HT-29 (cell line): ENCODE data around the gene SMC4. TPM values are rescaled to one million over a fixed set of nuclear protein-coding genes. Genes with fewer than 3 reads are reported as not detected.
"Not testable (repeated sequence)": the region's sequence is repeated elsewhere in the genome, so short reads cannot be mapped to it uniquely, and the experiment has no call there.

Experiments used
- DNase-seq: peaks from one replicate; pipeline ENCODE4 v3.0.0-alpha.2; 2015; ENCODE audit warnings: low spot score
- total RNA-seq: library from RNA; depleted of rRNA; stranded (reverse); fragments of >200 nt; shearing (Covaris generic); gene quantifications from 2 replicates; pipeline ENCODE4 v1.2.3, GENCODE V29; 2014

The SMC4 gene
- total RNA-seq, 1 experiment from 2014 or later: 87.6 TPM

DNA sequence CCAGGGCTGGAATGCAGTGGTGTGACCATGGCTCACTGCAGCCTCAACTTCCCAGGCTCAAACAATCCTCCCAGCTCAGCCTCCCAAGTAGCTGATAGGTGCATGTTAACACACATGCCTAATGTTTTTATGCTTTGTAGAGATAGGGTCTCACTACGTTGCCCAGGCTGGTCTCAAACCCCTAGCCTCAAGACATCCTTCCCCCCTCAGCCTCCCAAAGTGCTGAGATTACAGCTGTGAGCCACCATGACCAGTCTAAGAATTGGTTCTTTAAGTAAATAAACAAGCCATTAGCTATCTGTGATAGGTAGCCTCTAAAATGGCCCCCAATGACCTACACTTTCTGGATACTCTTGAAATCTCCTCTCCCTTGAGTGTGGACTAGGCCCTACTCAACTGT, 46.4 kb downstream of the SMC4 start:
- no peak for DNase-seq

DNA sequence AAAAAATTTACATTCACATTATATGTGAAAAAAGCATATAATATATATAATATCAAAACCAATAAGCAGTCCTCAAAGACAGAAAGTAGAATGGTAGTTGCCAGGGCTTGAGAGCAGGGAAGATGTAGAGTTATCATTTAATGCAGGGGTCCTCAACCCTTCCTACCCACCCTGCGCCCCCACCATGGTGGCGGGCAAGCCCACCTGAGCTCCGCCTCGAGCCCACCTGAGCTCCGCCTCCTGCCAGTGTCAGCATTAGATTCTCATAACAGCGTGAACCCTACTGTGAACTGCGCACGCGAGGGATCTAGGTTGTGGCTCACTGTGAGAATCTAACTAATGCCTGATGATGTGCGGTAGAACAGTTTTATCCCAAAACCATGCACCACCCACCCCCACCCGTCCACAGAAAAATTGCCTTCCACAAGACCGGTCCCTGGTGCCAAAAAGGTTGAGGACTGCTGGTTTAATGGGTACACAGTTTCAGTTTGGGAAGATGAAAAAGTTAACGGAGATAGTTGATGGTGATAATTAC, 47.1 kb downstream of the SMC4 start:
- DNase-seq: no peak

DNA sequence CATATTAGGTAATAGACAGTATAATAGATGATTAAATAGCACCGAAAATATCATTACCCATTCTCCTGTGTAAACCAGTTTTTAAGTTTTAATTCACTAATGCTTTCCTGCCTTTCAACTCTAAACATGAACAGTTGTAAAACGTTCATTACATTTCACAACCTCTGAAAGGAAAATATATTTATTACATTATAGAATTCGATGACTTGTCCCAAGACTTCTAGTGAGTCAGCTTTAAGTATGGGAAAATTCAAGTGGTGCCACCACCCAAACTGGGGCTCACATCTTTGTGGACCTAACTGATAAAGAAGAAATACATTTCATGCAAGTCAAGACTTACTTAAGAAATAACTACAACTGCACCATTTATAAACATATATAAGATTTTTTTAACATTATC, 48.1 kb downstream of the SMC4 start:
- DNase-seq: no peak

DNA sequence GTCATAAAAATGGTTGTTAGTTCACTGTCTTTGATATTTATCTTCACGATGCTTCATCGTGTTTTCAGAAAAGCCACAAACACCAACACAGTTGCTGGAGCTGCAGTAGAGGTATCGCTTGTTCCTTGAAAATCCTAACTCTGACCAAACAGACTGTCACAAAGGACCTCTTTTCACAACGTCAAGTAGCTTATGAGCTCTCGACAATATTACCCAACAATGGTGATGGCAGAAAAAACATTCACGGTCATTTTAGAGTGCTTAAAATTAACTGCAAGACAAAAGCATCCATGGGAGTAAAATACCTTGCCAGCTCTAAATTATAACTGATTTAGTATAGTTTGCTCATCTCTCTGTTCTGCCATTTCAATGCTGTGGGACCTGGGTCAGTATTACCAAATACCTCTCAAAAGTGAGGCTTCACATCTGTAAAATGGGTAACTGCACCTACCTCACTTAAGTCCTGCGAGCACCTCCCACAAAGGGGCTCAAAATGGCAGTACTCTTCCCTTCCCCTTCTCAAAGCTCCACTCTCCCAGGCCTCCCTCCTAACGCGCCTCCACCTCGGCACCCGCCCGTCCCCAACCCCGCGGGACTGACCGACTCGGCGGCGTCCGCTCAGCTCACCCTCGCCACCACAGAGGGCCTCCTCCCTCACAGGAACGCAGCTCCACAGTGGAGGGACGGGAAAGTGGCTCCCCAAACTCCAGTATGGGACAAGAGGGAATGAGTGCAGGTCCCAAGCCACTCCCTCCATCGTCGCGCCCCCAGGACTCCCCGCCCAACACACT, 49.6 kb downstream of the SMC4 start:
- DNase-seq: no peak

DNA sequence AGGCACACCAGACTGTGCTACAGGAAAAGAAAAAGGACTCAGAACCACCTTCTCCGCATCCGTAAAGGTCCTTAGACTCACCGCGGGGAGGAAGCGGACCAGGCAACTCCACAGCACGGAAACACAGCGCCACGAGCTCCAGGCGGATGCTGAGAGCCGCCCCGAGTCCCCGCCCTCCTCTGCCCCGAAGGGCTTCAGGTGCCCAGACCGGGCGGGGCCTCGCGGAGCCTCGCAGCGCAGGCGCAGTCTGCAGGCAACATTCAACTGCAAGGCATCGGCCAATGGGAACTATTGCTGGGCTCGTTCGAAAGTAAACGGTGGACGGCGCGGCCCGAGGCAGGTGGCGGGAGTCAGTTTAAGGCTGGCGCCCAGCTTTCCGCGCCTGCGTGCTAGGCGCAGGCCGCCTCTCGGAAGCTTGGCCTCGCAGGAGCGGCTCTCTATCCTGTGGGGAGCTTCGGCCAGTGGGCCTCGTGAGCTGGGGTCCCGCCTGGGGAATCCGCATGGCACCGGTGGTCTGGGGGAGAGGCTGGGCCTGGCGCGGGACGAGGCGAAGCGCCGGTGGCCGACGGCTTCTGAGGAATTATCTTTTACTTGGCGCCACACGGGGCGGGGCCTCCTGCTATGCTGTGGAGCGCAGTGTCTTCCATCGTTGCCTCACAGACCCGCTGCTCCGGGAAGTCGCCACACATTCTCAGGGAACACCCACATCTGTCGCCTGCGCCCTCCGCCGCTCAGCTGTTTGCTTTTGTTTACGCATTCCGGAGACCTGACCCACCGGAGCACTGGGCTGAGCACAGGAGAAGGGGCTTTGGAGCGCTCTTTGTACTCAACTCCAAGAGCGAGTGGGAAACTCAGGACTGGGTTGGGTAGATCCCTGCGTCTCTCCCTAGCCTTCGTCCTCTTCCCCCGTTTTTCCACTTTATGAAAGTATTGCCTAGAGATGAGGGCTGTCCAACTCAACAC, 50.5 kb downstream of the SMC4 start, which contains the start of gene TRIM59:
TRIM59 (minus strand) TSS at position 151 of the 963 bp plus-strand sequence. CDS start 10,603 bp downstream, outside the sequence.
- peak; percentile 96 for DNase-seq

DNA sequence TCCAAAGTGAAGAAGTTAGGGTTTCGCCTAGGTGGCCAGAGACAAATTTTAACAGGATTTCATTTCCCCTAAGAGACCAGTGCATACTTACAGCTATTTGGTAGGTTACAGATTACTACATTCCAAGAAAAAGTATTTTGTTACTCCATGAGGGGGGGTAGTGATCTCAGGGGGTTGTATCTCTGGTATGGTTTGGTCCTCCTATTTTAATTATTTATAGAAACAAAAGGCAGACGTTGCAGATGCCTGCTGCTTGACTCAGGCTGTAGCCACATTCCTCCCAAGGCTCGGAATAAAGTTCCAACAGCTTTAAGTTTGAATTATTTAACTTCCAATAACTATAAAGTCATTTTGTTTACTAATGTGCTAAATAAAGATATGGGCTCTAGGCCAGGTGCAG, 51.4 kb downstream of the SMC4 start:
- DNase-seq: no peak

DNA sequence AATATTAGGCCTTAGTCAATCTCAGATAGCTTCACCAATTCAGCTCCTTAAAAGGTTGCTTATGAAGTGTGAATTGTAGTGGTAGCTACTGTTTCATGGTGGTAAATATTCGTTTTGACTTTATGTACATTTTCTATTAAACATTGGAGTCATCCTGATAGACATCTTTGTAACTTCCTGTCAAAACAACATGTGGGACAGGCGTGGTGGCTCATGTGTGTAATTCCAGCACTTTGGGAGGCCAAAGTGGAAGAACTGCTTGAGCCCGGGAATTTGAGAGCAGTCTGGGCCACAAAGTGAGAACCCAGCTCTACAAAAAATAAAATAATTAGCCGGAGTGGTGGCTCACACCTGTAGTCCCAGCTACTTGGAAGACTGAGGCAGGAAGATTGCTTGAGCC, 52.2 kb downstream of the SMC4 start:
- DNase-seq: no peak

DNA sequence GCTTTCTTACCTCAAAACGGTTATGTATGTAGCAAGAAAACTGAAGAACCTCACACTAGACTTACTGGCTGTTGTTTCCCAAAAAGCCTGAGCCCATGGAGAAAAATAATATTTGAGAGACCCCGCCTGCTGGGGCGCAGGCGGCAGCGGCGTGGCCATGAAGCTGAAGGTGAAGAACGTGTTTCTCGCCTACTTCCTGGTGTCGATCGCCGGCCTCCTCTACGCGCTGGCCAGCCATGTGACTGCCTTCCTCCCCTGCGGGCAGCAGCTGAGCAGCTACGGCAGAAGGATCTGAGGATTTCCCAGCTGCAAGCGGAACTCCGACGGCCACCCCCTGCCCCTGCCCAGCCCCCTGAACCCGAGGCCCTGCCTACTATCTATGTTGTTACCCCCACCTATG, 52.8 kb downstream of the SMC4 start:
- DNase-seq: not testable (repeated sequence)

DNA sequence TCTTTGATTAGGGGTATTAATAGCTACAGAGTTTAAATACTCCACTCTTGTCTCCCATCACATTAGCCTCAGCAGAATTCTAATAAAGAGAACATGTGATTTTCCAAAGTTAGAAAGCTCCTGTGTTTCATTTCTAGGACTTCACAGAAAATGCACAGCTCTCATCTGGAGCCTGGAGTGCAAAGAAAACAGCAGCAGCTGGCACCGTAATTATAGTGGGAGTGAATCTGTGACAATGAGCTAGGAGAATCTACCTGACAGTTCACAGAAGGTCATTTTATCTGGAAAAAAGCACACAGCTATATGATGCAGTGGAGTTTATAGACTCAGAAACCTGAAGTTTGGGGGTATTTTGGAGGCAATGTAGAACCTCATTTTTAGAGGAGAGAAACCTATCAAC, 55.5 kb downstream of the SMC4 start:
- no peak for DNase-seq

DNA sequence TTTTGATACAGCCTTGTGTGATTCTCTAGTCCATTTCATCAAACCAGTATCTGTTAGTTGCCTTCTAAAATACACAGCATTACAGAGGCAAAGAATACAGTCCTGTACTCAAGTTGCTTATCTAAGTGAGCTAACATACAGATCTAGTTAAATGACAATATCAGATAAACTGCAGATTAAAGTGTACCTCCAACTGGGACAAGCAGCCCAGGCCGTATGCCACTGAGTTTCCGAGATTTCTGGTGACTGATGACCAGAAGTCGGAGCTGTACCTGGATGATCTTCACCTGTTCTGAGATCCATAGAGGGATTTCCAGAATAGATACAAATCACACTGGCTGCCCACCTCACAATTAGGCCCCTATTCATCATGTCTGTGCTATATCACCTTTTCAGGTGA, 56.4 kb downstream of the SMC4 start:
- DNase-seq: no peak

DNA sequence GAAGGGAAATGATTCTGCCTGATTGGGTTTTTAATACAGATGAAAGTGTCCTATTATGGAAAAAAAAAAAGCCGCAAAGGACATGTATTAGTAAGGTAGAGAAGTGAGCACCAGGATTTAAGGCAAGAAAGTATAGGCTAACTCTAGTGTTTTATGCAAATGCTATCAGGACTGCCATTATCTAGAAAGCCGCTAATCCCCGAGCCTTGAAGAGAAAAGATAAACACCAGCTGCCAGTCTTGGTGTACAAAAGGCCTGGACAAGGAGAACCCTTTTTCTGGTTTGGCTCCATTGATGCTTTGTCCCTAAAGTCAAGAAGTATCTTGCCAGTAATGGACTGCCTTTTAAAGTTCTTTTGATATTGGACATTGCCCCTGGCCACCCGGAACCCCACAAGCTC, 58.7 kb downstream of the SMC4 start:
- no peak for DNase-seq

DNA sequence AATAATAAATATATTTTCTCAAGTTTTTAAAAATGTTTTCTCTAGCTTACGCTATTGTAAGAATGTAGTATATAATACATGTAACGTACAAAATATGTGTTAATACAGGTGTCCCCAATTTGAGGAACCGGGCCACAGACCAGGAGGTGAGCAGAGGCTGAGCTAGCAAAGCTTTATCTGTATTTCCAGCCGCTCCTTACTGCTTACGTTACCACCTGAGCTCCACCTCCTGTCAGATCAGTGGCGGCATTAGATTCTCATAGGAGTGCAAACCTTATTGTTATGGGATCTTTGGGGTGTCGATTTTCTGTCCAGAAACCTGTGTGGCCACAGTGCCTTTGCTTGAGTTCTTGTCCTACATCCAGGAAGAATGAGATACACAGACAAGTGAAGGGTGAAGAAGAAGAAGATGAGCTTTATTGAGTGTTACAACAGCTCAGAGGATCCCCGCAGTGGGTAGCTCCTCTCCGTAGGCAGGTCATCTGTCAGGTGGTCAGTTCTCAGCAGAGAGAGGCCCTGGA, 60.1 kb downstream of the SMC4 start:
- no peak for DNase-seq

DNA sequence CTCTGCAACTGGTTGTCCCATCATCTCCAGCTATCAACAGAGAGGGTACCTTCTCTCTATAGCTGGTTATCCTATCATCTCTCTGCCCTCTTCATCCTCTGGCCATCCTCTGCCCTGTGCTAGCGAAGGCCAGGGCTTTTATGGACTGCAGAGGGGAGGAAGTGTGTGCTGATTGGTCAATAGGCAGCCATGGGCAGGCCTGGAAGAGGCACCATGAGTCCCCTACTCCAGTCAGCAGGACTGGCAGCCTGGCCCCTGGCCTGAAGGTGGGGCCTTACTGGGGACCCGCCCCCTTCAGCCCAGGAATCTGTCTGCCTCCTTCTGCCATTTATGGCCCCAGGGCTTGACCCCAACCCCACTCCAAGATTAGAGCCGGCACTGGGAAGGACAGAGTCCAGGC, 60.6 kb downstream of the SMC4 start:
- DNase-seq: no peak

DNA sequence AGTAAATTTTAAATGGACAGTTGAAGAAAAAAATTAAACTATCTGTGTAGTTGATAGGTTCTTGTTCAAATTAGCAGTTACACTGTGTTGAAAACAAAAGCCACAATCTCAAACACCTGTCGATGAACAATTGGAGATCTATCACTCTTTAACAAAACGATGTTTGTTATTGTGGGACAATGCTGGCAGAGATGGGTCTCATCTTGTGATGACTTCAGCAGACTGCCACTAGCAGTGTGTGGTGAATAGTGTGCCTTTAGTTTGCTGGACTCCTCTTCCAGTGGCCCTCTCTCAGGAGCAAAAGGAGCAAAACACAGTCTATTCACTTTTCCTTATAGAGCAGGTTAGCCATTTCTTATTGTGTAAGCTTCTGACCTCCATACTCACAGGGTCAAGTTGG, 64.9 kb downstream of the SMC4 start:
- no peak for DNase-seq

DNA sequence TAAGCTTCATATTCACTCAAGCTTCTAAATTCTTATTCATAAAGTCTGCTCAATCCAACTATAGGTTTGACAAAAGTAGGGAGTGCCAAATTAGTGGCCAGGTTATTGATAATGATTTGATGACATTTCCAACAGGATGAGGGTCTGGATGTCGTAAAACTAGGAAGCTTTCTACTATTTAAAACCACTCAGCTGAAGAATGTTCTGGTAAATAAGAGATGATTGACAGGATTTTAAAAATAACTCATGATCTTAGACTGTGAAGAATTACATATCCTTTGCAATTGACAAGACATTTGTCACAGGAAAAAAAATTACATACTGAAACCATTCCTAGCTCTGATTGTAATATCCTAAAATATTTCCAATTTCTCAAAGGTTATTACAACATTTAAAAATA, 65.5 kb downstream of the SMC4 start:
- no peak for DNase-seq

DNA sequence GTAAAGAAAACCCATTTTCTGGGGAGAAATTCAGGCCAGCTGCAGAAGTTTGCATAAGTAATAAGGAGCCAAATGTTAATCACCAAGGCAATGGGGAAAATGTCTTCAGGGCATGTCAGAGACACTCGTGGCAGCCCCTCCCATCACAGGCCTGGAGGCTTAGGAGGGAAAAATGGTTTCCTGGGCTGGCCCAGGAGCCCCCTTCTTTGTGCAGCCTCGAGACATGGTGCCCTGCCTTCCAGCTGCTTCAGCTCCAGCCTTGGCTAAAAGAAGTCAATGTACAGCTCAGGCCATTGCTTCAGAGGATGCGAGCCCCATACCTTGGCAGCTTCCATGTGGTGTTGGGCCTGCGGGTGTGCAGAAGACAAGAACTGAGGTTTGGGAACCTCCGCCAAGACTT, 70.7 kb downstream of the SMC4 start:
- DNase-seq: no peak

DNA sequence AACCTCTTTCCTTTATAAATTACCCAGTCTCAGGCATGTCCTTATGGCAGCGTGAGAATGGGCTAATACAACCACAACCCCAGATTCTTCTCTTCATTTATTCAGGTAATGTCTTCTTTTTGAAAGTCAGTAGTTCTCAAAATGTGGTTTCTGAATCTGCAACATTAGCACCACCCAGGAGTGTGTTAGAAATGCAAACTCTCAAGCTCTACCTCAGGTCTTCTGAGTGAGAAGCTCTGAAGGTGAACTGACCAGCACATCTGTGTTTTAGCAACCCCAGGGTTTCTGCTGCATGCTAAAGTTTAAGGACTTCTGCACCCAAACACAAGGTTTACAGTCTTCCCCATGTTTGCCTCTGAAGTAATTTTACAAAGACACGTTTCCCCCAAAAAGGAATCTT, 72.4 kb downstream of the SMC4 start:
- DNase-seq: no peak

DNA sequence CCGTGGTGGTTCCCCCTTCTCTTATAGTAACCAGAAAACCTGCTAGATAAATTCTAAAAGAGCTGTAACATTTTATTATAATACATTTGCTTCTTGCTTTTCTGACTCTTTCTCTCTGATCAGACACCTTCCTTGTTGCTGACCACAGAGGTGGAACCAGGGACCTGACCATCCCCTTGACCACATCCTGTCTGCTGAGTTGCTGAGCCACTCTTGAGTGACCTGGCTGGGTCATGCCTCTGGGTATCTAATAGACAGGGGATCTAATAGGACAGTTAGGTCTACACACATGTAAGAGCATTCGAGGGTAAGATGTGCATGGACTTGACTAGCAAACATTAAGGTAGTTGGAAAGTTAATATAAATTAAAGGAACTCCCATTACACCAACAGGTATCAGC, 72.9 kb downstream of the SMC4 start:
- DNase-seq: no peak

DNA sequence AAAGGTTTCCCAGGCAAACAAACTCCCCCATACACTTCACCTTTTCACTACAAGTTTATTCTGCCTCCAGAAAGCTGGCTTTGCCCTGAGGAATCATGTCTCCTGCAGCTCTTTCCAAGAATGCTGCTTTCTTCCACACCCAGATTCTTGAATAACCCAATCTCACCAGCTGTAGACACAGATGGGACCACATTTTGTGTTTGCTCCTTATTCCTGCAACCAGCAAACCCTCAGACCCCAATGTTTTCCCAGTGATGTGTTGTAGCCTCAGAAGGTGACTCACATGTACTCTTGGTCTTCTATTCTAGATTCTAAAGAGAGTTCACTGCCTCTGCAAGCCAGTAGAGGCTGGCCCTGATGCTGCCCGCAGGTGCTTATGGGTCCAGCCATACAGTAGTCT, 73.8 kb downstream of the SMC4 start:
- DNase-seq: no peak

DNA sequence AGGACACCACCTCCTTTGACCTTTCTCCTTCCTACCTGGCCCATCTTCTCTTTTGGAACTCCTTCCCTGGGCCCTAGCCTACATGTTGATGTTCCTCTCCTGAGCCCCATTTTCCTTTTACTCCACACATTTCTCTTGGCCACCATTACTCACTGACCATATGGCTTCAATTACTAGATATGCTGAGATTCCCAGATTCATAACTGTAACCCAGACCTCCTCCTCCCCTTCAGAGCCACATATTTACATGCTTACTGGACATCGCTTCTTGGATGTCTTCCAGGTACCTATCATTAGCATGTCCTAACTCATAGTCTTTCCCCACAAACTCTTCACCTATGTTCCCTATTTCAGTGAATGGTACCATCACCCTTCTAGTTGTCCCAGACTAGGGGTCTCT, 74.5 kb downstream of the SMC4 start:
- DNase-seq: no peak

DNA sequence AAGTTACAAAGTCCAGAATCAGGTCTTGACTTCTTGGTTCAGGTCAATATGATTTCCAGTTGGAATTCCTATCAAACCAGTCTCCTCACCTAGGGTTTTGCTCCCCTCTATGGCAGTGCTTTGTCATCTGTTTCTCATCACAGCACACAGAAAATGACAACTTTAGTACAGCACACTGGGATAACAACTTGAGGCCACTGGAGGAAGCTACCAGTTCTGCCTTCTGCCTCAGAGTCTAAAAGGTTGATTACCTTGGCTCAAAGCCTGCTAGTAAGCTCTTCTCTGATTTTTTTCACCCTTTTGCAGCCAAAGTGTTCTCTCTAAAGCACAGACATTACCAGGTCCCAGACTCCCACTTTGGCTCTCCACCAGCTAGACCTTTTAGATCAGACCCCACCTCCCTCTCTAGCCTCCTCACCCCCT, 75.0 kb downstream of the SMC4 start:
- DNase-seq: no peak

DNA sequence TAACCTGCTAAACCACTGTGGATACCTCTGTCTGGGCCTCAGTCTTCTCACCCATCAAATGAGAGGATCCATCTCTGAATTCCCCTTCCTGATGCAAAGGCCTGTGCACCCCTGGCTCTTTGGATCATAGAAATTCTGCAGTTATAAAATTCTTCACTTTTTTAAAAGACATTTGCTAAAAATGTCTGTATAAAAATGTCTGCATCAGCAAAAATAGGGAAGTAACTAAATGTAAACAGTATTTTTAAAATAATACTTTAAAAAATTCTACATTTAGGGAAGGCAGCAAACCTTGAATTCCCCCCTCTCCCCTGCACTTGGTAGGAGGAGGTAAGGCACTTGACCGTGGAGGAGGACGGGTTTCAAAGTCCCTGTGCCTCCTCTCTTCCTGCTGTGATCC, 75.7 kb downstream of the SMC4 start:
- no peak for DNase-seq
